Posterior vena cava (tissue), 2 donors: ENCODE measurements around the gene GRM3. TPM values are rescaled to one million over a fixed set of nuclear protein-coding genes. Genes with fewer than 3 reads are reported as not detected.
"Not testable (repeated sequence)": the region's sequence is repeated elsewhere in the genome, so short reads cannot be mapped to it uniquely, and the experiment has no call there.

Experiments used
- DNase-seq: peaks from one replicate; pipeline ENCODE4 v3.0.0-alpha.2; 2020; ENCODE audit warnings: low spot score
- intact Hi-C, 2 donors: fragments of 100-400 bp; cut with DNase I; formaldehyde crosslinking; loops; one replicate each; pipeline versions ENCODE4 v1.14.1 to v1.14.2; 2022 to 2023
- long read RNA-seq, 2 donors: library from polyadenylated mRNA; unstranded; transcript quantifications; one replicate each; pipeline ENCODE4 v2.0.0, GENCODE V29; 2020 to 2021
- total RNA-seq, 2 donors: library from RNA; stranded (reverse); fragmentation: NEBNext Ultra II Directional; extraction: Animal tissue kit (Norgen Biotek cat#: 25700); gene quantifications; one replicate each; pipeline ENCODE4 v1.2.1, GENCODE V29; 2021
- donor health status: DM: yes; HTN: yes; CAD: no.
- donor health status: DM: yes; HTN: yes; CAD: no.

Gene GRM3
- not detected for total RNA-seq
- long read RNA-seq, donor 1, partial matches to known transcripts, result 0 of 1 reads
- long read RNA-seq, donor 1, other reads (novel, unspliced or antisense), result 1 of 1 reads
- long read RNA-seq, donor 2, result 0 reads

DNA sequence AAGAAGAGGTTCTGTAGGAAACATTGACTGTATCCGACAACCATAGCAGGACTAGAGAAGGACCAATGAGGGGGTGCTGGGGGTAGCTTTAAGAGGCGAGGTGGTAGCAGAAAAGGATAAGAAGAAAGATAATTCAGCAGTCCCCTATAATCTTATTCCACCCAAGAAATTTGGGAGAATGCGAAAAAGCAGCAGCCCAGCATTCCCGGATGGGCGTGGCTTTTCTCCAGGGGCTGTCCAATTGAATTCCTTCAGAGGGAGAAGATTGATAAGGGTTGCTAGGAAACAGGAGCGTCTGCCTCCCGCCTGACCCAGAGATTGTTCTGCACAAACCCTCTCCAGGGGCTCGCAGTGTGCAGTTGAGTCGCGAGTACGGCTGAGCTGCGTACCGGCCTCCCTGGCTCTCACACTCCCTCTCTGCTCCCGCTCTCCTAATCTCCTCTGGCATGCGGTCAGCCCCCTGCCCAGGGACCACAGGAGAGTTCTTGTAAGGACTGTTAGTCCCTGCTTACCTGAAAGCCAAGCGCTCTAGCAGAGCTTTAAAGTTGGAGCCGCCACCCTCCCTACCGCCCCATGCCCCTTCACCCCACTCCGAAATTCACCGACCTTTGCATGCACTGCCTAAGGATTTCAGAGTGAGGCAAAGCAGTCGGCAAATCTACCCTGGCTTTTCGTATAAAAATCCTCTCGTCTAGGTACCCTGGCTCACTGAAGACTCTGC lies at the start of gene GRM3:
GRM3 (plus strand) TSS at position 349 of the 721 bp plus-strand sequence. CDS start 121,237 bp downstream, outside the sequence.
- peak; percentile 58 for DNase-seq
- intact Hi-C loops, result no loop called here

DNA sequence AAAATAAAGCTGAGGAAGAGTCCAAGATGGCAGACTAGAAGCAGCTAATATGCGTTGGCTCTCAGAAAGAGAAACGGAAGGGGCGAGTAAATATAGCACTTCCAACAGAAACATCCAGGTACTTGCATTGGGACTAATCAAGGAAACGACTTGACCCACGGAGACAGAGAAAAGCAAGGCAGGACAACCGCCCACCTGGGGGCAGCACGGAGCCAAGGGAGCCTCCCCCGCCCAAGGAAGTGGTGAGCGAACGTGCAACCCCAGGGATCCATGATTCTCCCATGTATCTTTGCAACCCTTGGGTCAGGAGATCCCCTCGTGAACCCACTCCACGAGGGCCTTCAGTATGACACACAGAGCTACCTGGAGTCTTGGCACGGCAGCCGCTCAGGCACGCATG lies 45.4 kb upstream of the GRM3 start:
- intact Hi-C loops, result no loop called here
- no peak for DNase-seq

DNA sequence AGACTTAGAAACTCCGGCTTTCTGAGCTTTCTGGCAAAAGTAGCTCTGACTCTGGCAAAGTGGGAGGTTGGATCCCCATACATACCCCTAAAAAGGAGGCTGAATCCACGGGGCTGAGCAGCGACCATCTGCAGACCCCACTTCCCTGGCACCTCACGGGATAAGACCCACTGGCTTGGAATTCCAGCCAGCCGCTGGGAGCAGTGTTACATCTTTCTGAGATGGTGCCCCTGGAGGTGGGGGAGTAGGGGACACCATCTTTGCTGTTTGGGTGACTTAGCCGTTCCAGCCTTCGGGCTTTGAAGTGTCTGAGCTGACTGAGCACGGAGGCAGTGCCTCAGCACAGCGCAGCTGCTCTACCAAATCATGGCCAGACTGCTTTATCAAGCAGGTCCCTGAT lies 45.0 kb upstream of the GRM3 start:
- DNase-seq, result no peak
- intact Hi-C loops, result no loop called here

DNA sequence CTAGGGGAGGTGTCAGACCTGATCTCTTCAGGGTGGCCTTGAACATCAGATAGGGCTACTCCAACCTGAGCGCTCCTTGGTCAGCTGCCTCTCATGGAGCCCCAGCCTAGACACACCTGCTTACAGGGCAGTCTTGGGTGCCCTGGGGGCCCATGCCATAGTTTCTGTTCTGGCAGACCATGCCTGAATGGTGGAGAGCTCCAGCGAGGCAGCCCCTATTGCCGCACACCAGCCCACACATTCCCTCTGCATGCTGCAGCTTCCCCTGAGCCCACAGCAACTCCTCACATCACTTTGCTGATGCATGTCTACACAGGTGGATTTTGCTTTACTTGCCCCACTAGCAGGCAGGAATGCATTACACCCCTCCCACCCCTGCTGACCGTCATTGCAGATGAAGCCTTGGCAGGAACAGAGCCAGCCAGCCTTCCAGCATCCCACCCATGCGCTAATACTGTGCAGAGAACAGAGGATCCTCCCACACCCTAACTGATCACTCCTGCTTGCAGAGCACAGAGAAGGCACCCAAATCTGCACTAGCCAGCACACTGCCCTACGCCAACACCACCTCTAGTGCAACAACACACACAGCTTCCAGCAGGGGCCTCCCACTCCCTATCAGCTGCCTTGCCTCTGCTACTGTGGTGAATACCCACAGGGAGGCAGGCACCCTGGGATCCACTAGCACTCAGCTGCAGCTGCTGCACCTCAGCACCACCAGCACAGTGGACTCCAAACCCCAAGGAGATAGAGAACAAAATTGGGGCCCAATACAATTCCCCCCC lies 43.0 kb upstream of the GRM3 start:
- DNase-seq, result no peak
- intact Hi-C loops, result no loop called here

DNA sequence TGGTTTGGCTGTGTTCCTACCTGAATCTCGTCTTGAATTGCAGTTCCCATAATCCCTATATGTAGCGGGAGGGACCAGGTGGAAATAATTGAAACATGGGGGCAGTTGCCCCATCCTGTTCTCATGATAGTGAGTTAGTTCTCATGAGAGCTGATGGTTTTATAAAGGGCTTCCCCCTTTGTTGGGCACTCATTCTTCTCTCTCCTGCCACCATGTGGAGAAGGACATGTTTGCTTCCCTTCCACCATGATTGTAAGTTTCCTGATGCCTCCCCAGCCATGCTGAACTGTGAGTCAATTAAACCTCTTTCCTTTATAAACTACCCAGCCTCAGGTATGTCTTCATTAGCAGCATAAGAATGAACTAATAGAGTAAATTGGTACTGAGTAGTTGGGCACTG lies 28.0 kb upstream of the GRM3 start:
- DNase-seq, intact Hi-C loops: not testable (repeated sequence)

DNA sequence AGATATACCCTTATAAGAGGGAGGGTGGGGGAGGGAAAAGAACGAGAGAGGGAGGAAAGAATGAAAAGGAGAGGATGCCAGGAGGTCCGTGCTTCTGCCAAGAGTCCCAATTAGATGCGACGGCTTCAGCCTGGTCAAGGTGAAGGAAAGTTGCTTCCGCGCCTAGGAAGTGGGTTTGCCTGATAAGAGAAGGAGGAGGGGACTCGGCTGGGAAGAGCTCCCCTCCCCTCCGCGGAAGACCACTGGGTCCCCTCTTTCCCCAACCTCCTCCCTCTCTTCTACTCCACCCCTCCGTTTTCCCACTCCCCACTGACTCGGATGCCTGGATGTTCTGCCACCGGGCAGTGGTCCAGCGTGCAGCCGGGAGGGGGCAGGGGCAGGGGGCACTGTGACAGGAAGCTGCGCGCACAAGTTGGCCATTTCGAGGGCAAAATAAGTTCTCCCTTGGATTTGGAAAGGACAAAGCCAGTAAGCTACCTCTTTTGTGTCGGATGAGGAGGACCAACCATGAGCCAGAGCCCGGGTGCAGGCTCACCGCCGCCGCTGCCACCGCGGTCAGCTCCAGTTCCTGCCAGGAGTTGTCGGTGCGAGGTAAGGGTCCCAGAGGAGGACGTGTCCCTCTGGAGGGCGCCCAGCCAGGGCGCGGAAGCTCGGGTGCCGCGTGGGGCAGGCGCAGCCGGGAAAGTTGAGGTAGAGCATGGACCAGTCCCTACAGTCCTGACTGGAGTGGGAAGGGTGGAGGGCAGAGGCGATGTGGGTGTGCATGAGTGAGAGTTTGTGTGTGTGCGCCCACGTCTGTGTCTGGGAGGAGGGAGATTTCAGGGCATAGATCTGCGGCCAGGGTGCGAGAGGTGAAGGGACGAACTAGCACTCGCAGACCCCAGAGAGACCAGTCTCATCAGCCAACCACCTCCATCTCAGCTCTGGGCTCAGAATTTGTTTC lies 844 bp downstream of the GRM3 start:
- intact Hi-C loops, result no loop called here
- DNase-seq, result no peak

DNA sequence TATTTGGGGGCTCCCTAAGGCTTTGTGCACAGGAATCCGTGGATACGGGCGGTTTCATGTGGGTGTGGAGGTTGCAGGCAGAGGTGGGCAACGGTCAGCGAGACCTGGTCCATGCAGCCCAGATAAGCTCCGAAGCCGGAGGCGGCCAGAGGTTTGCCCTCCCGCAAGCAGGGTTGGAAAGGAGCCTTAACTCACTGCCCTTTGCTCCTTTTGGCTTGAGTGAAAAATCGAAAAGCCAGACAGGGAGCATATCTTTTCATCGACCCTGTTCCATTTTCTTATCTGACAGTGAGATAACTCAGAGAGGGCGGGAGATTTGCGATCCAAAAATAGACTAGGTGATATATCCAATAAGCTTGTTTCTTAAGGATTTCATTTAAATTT lies 1.5 kb downstream of the GRM3 start:
- intact Hi-C loops, result no loop called here
- DNase-seq, result peak; percentile 68

DNA sequence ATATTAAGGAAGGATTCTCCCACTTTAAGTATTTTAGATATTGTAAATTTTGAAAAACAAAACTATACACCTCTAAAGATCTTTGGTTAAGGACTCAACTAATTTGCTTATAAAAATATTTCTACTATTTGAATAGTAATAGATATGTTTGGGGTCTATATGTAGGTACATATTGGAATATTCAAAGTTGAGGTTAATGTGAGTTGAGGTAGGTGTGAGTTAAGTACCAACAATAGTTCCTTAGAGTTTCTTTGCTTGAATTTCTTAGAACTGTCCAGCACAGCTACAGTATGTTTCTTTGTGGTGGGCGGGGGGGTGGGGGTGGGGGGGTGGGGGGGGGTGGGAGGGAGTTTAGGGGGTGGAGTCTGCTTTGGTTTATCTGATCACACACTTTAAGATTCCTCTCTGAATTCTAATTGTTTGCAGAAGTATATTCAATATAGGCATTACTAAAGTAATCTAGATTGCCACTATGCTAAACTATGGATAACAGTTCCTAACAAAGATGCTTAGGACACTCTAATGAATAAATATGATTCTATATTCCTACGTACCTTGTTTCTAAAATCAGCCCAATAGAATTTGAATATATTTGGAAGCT lies 2.1 kb downstream of the GRM3 start:
- DNase-seq, result no peak
- intact Hi-C loops, result no loop called here

DNA sequence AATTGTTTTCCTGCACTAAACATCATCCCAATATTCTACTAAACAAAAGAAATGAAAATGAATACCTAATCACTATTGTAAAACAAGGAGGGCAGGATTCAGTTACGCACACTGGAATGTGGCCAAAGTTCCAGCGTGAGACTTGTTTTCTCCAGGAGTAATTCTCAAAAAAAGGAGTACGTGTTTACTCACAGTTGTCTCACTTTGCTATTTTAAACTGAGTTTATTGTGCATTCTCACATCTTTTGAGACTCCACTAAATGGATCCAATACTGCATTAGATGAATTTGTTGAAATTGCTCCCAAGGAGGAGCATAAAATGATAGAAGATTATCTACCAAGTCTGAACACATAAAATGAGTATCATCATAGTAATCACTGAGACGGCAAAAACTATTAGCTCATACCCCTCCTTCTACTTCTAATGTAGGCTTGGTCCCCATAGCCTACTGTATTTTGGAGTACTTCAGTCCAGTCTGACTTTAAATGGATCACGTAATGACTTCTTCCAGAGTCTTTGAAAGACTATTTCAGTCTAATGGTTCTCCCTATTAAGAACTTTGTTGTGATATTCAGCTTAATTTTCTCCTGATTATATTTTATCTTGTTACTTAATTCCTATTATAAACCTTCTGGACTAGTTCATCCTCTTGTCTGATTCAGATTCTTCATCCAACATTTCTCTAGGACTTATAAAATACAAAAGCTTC lies 3.8 kb downstream of the GRM3 start:
- intact Hi-C loops, result no loop called here

DNA sequence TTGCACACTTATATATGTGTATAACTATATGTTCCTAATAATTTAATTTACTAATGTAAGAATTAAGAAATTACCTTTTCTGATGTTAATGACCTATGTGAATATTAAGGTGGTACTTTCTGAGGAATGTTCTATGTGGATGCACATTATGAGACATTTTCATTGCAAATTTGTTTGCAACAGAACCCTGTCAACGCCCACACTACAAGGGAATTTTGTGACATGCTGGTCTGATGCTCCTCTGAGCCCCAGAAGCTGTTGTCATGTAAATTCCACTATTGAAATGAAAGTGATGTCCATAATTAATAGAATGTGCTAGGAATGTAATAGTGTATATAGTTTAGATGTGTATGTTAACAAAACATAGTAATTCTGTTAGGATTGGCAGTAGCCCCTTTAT lies 4.5 kb downstream of the GRM3 start:
- no peak for DNase-seq
- intact Hi-C loops, result no loop called here

More for the DNA sequence above, 3.8 kb downstream of the GRM3 start:
- DNase-seq, result no peak

DNA sequence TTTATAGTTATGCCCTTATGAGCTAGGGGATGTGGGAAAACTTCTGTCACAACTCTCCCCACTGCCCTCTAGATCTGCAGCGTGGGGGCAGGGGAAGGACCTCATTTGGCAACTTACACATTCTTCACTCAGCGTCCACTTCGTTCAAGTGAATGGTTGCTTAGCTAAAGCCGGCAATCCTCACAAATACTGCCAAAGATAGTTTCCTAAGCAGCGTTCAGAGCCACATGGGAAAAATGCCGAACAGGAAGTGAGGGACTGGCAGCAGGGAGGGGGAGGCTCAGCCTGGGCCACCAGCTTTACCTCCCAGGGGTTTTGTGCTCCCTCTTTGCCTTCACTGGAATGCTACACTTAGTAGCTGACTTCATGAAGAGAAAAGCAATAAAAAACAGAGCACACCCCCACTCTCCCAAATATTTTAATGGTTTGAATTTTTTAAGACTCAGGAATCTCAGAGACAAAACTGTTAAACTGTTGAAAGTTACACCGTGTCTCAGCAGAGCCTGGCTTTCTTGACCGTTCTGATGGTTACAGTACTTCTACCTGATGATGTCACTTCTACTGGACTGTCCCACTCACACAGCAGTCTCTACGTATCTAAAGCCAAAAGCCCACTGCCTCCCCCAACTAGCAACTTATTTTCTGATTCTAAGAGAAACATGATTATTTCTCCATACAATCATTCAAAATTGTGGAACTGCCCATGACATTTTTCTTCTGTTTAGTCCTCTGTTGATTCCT lies 10.4 kb downstream of the GRM3 start:
- intact Hi-C loops, result no loop called here
- DNase-seq, result peak; percentile 77

DNA sequence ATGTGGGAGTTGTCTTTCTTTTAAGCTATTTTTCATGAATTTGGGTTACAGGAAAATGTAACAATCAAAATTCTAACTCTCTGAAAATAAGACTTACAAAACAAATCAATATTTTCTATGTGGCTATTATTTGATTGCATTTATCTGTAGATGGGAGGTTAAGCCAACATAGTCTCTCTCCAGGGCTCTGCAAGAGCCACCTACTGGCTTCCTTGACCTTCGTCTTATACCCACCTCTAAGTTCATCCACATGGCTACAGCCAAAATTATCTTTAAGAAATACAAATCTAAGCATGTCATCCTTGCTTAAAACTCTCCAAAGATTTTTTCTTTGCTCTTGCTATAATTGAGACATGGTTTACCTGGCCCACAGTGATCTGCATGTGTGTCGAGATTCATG lies 14.2 kb downstream of the GRM3 start:
- no peak for DNase-seq
- intact Hi-C loops, result no loop called here

DNA sequence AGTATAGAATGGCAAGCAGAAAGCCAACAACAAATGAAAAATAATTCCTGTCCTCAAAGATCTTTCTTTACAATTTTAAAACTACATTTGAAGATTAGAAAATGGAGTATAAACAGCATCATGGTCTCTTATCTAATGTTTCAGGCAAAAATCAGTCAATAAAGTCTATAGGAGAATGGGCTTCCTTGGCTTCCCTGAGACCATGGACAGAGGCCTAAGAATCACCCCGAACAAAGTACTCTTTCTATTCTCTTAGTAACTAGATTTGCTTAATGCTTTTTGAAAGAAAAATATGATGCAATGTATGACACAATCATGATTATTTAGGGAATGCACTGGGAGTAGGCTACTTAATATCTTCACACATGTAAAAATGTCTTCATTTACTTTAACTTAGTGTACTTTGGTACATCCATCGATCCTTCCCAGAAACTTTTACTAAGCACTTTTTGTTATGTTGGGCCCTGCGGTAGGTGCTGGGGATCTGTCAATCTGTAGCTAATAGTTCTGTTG lies 17.3 kb downstream of the GRM3 start:
- intact Hi-C loops, result no loop called here
- DNase-seq, result no peak

DNA sequence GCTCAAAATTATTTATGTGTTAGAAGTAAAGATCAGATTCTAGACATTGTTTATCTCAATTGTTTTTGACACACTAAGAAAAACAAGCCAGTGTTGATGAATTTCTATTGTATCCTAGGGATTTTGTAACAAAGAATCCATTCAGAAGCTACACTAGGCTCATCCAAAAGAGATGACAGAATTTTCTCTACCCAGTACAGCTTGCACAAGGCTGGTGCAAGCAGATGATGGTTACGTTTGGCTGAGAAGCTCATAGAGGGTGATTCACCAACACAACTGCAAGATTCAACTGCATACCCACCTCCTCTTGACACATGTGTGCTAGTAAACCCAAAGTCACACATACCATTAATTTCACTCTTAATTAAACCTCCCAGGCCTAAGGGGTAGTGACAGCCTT lies 20.8 kb downstream of the GRM3 start:
- intact Hi-C loops, result no loop called here
- no peak for DNase-seq

DNA sequence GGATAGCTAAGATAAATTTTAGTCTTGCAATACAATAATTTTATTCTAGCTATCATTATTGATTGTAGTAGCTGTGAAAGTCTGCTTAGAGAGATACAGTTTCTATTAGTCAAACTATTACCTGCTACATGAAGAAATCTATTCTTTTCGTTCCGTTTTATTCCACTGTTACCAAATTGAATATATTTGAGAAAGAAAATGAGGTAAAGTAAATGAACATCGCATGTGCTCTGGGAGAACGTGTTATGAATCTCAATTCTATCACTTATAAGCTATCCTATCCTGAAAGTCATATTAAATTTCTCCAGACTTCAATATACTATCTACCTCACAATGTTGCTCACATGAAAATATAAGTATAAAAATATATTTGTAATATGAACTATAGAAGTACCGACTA lies 21.3 kb downstream of the GRM3 start:
- no peak for DNase-seq
- intact Hi-C loops, result no loop called here

DNA sequence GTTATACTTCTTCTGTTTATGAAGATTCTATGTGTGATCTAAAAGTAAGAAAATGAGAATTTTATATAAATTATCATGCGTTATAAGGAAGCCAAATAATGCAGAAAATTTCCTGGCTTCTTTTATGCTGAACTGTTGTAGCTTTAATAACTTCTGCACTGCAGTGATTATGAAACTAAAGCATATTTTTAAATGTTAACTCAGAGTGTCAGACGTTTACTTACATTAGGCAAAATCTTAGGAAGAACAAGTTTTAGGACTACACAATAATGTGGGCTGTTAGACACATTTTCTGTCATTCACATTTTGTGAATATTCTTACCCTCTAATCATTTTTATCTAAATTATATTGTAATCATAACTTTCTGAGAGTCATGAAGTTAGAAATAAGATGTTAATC lies 22.0 kb downstream of the GRM3 start:
- DNase-seq, result no peak
- intact Hi-C loops, result no loop called here

DNA sequence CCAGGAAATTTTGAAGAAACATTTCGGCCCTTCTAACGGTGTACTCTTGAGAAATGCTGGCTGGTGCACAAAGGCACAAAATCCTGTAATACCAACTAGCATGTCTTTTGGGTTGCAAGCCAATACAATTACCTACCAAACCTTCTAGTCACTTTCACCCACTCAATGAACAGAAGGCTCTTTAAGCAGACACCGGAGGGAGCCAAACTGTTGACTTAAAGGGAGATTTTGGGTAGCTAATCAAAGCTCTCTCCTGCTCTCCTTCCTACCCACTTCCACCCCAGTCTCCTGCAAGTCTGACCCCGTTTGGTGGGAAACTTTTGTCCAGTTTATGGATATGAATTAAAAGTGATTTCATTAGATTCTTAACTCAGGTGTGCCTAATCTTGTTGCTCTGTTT lies 24.0 kb downstream of the GRM3 start:
- DNase-seq, result no peak
- intact Hi-C loops, result no loop called here

DNA sequence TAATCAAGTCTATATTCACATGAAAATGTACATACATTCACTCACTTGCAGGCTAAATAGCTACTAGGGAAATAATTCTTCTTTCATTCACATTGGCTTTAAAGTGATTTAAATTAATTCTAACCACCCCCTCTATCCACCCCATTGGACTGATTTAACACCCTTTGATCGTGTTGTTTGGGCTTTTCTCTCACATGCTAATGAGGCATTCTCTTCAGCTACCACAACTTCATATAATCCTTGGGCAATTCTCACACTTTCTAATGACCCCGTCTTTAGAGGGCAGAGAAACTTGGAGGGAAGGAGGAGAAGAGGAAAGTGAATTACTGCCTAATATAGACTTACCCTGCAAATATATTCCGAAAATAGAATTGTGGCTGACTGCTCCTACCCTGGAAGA lies 24.6 kb downstream of the GRM3 start:
- intact Hi-C loops, result no loop called here
- DNase-seq, result no peak
